ENCODE measurements around the gene SNRPD3. TPM values are rescaled to one million over a fixed set of nuclear protein-coding genes. Genes with fewer than 3 reads are reported as not detected.
A peak's percentile ranks its signal among the peaks of the same experiment; 100 is the strongest.

The SNRPD3 gene
- total RNA-seq: 124 and 125 TPM in 2 replicates
- long read RNA-seq, transcript SNRPD3-201 (4 exons, 1,763 nt): major isoform, 45 of 58 reads
- long read RNA-seq, partial matches to known transcripts: 5 of 58 reads
- long read RNA-seq, other reads (novel, unspliced or antisense): 8 of 58 reads

DNA sequence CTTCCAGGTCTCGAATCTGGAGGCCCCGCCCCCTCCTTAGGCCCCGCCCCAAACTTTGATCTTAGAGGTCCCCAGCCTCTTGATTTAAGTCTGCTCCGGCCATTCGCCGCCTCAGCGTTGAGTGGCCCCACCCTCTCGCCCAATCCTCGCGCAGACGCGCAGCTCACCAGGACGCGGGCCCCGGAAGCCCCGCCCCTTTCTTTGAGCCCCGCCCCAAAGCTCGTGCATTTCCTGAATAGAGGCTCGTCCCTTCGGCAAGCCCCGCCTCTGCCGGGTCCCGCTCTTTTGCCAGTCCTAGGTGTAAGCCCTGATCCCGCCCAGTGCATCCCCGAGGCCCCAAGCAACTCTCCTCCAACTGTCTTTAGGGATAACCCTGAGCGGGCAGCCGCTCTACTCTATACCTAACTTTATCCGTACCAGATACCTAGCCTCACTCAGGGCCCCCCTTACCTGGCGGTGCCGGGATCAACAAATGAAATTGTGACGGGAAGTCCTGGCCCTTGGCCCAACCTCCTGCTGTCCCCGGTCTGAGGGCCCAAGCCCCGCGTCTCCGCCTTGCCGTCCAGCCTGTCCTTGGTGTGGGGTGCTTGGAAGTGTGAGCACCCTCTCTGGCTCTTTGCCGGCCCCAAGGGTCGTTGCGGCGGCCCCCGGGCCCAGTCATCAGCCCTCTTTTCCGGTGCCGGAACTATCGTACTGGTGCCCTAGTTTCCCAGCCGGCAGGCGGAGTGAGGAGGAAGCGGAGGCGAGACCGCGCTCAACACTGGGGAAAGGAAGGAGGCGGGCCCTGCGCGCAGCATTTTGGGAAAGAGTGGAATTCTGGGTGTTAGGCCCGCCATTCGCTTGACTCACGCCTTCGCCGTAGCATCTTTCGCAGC is at the start of gene SNRPD3:
TSS of gene SNRPD3 (plus strand) at position 835 of the 875 bp plus-strand sequence. CDS start 1,676 bp downstream, outside the sequence.
- Mint-ChIP-seq H3K4me3 (ENCODE audit: low read depth) (peak within 1 kb of the TSS; percentile 99), H3K4me1 (ENCODE audit: low read depth) (peaks cover 30% of the 10 kb centered on the region), H3K9me3 (ENCODE audit: low read depth) (no peaks in the 10 kb centered on the region), H3K27me3 (no peaks in the 10 kb centered on the region), H3K27ac (peak within 1 kb of the TSS; percentile 96), H3K36me3 (ENCODE audit: insufficient read depth) (peaks cover 8% of the 10 kb centered on the region)
- TF ChIP-seq CTCF (IDR thresholded peaks at IDR 0.05; ENCODE audit: unreplicated experiment): no peak
- peak; percentile 99 for DNase-seq (ENCODE audit: low spot score, unreplicated experiment)

- H3K4me3 Mint-ChIP-seq (ENCODE audit: low read depth): no peak overlapping the region
Measured at GRCh38 chr22:24506802-24507438, 48.9 kb upstream of the SNRPD3 start.

DNA sequence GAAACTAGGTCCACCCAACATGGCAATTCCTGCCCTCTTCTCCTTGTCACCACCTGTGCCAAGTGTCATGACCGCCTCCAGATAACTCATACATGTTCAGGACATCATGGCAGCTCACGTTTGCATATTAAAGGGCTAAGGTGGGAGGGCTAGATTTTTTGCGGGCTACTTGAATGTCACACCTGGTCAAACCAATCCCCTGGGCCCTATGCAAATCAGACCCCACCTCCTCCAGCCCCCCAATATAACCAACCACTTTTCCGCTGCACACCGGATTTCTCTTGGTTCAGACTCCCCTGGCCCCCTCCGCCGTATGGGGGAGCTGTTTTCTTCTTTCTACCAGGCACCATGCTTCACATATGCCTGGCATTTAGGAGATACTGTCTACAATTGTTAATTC is 48.1 kb upstream of the SNRPD3 start:
- no peaks in the 10 kb centered on the region for H3K36me3 Mint-ChIP-seq (ENCODE audit: insufficient read depth)
- peaks cover 29% of the 10 kb centered on the region for H3K4me1 Mint-ChIP-seq (ENCODE audit: low read depth)
- DNase-seq (ENCODE audit: low spot score, unreplicated experiment): no peak
- H3K9me3 Mint-ChIP-seq (ENCODE audit: low read depth): no peaks in the 10 kb centered on the region
- TF ChIP-seq CTCF (IDR thresholded peaks at IDR 0.05; ENCODE audit: unreplicated experiment): no peak
- H3K27me3 Mint-ChIP-seq: peaks cover 7% of the 10 kb centered on the region
- H3K27ac Mint-ChIP-seq: no peak overlapping the region
- H3K4me3 Mint-ChIP-seq (ENCODE audit: low read depth): no peak overlapping the region

More at GRCh38 chr22:24506802-24507438, 48.9 kb upstream of the SNRPD3 start:
- Mint-ChIP-seq H3K36me3 (ENCODE audit: insufficient read depth) (no peaks in the 10 kb centered on the region), H3K27ac (peak overlapping the region; percentile 72), H3K27me3 (peaks cover 13% of the 10 kb centered on the region), H3K9me3 (ENCODE audit: low read depth) (no peaks in the 10 kb centered on the region), H3K4me1 (ENCODE audit: low read depth) (peaks cover 29% of the 10 kb centered on the region)
- no peak for DNase-seq (ENCODE audit: low spot score, unreplicated experiment)
- no peak for TF ChIP-seq CTCF (IDR thresholded peaks at IDR 0.05; ENCODE audit: unreplicated experiment)

DNA sequence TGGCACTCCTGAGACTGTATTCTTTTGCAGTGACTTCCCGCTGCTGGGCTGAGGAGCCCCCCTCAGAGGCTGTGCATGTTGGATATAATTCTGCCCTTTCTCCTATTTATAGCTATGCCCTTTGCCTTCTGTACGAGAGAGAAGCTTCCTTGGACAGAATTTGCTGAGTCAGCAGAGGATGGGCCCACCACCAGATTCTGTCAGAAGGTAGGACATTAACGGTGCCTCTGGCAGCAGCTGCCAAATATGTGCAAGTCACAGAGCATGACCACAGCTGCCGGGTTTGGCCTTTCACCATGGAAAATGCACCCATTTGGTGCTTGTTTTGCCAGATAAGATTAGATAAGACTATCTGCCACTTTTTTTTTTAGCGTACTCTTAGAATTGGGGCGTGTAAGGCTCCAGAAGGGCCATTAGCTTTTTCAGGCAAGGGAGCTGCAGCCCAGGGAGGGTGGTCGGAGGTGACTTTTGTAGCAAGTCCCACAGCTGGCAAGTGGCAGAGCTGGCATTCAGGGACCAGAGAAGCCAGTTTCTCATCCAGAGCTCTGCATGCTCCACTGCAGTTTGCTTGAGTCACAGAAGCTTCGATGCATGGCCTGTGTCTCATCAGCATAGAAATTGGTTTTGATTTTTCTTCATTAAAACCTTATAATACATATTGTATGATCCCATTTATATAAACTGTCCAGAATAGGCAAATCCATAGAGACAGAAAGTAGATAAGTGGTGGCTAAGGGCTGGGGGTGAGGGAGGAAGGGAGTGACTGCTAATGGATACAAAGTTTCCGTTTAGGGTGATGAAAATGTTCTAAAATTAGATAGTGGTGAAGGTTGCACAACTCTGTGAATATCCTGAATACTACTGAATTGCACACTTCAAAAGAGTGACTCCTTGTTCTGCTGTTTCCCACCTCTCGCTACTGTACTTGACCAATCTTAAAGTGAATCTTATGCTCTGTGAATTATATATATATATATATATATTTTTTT is 44.9 kb upstream of the SNRPD3 start:
- peaks cover 50% of the 10 kb centered on the region for H3K4me1 Mint-ChIP-seq (ENCODE audit: low read depth)
- no peaks in the 10 kb centered on the region for H3K9me3 Mint-ChIP-seq (ENCODE audit: low read depth)
- H3K27me3 Mint-ChIP-seq: peaks cover 2% of the 10 kb centered on the region
- TF ChIP-seq CTCF (IDR thresholded peaks at IDR 0.05; ENCODE audit: unreplicated experiment): no peak
- H3K27ac Mint-ChIP-seq: no peak overlapping the region
- no peak for DNase-seq (ENCODE audit: low spot score, unreplicated experiment)
- H3K4me3 Mint-ChIP-seq (ENCODE audit: low read depth): no peak overlapping the region
- H3K36me3 Mint-ChIP-seq (ENCODE audit: insufficient read depth): no peaks in the 10 kb centered on the region

All from progenitor cell of endocrine pancreas (in vitro differentiated cells).